HEK293T (cell line): Measurements from ENCODE around the gene FUT8.
"Not testable (repeated sequence)": the region's sequence is repeated elsewhere in the genome, so short reads cannot be mapped to it uniquely, and the experiment has no call there.

Experiments used
- CTCF ChIA-PET: fragments of 350-600 bp; formaldehyde crosslinking; extraction: SDS; loops from one replicate; lab custom pipeline; 2021; ENCODE audit warnings: antibody characterized with exemption, inconsistent platforms; lab: Yijun Ruan, JAX
- POLR2A ChIA-PET: fragments of 350-600 bp; formaldehyde crosslinking; extraction: SDS; loops from one replicate; lab custom pipeline; 2020; ENCODE audit warnings: antibody characterized with exemption, inconsistent platforms; lab: Yijun Ruan, JAX
- DNase-seq: peaks from one replicate; pipeline ENCODE4 v3.0.0; 2012; ENCODE audit warnings: mixed read lengths; ENCODE audit errors: extremely low spot score
- ARNT ChIP-seq: fragments of 450-650 bp; IDR thresholded peaks from 2 replicates; pipeline ENCODE4 v1.6.1; 2017; ENCODE audit warnings: mild to moderate bottlenecking
- BHLHE40 ChIP-seq: fragments of 450-650 bp; IDR thresholded peaks from 2 replicates; pipeline ENCODE4 v1.6.1; 2016; ENCODE audit warnings: mild to moderate bottlenecking, moderate library complexity, borderline replicate concordance
- CTBP1 ChIP-seq: fragments of 450-650 bp; IDR thresholded peaks from 2 replicates; pipeline ENCODE4 v1.6.1; 2016; ENCODE audit warnings: borderline replicate concordance
- ELF4 ChIP-seq: fragments of 450-650 bp; IDR thresholded peaks from 2 replicates; pipeline ENCODE4 v1.6.1; 2017; ENCODE audit warnings: antibody characterized with exemption
- FOXA1 ChIP-seq: fragments of 450-650 bp; IDR thresholded peaks from 2 replicates; pipeline ENCODE4 v1.6.1; 2016; ENCODE audit warnings: mild to moderate bottlenecking
- FOXK2 ChIP-seq: fragments of 450-650 bp; IDR thresholded peaks from 2 replicates; pipeline ENCODE4 v1.6.1; 2016; ENCODE audit warnings: mild to moderate bottlenecking
- FOXM1 ChIP-seq: fragments of 450-650 bp; IDR thresholded peaks from 2 replicates; pipeline ENCODE4 v1.6.1; 2017; ENCODE audit warnings: mild to moderate bottlenecking, borderline replicate concordance
- HDGF ChIP-seq: fragments of 450-650 bp; IDR thresholded peaks from 2 replicates; pipeline ENCODE4 v1.6.1; 2017; ENCODE audit warnings: antibody characterized with exemption, borderline replicate concordance
- L3MBTL2 ChIP-seq: fragments of 450-650 bp; conservative IDR thresholded peaks from 2 replicates; pipeline ENCODE4 v1.6.1; 2016; ENCODE audit warnings: mild to moderate bottlenecking
- LEF1 ChIP-seq: fragments of 450-650 bp; IDR thresholded peaks from 2 replicates; pipeline ENCODE4 v1.6.1; 2017; ENCODE audit warnings: mild to moderate bottlenecking, borderline replicate concordance
- NFRKB ChIP-seq: fragments of 450-650 bp; IDR thresholded peaks from 2 replicates; pipeline ENCODE4 v1.6.1; 2016; ENCODE audit warnings: mild to moderate bottlenecking, moderate library complexity
- SP1 ChIP-seq: fragments of 450-650 bp; IDR thresholded peaks from 2 replicates; pipeline ENCODE4 v1.6.1; 2017
- SUZ12 ChIP-seq: fragments of 450-650 bp; IDR thresholded peaks from 2 replicates; pipeline ENCODE4 v1.6.1; 2016; ENCODE audit warnings: mild to moderate bottlenecking
- TARDBP ChIP-seq: fragments of 450-650 bp; IDR thresholded peaks from 2 replicates; pipeline ENCODE4 v1.6.1; 2016
- ZNF384 ChIP-seq: fragments of 450-650 bp; IDR thresholded peaks from 2 replicates; pipeline ENCODE4 v1.6.1; 2016
- TF ChIP-seq, protein P1 (sequence below): fragments of 450-650 bp; IDR thresholded peaks from 2 replicates; pipeline ENCODE4 v1.6.1; 2016

Gene FUT8

GRCh38 chr14:65628664-65629063 lies 216.1 kb downstream of the FUT8 start:
- POLR2A ChIA-PET = no interaction called here
- TF ChIP-seq TARDBP (no peak), ARNT (no peak), SP1 (no peak), ELF4 (no peak), LEF1 (no peak), HDGF (no peak), BHLHE40 (no peak), CTBP1 (no peak), SUZ12 (no peak), NFRKB (no peak), FOXA1 (no peak)
- CTCF ChIA-PET = no interaction called here
- DNase-seq = no peak

- ChIA-PET CTCF (no interaction called here), POLR2A (no interaction called here)
- no peak for DNase-seq
- TF ChIP-seq FOXM1 (no peak), ARNT (no peak), ZNF384 (no peak), L3MBTL2 (no peak), NFRKB (no peak), CTBP1 (no peak), TARDBP (no peak), ELF4 (no peak), LEF1 (no peak), BHLHE40 (no peak), FOXA1 (no peak), FOXK2 (no peak), HDGF (no peak)
- TF ChIP-seq, protein P1, sequence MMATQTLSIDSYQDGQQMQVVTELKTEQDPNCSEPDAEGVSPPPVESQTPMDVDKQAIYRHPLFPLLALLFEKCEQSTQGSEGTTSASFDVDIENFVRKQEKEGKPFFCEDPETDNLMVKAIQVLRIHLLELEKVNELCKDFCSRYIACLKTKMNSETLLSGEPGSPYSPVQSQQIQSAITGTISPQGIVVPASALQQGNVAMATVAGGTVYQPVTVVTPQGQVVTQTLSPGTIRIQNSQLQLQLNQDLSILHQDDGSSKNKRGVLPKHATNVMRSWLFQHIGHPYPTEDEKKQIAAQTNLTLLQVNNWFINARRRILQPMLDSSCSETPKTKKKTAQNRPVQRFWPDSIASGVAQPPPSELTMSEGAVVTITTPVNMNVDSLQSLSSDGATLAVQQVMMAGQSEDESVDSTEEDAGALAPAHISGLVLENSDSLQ = no peak
These were observed 218.5 kb downstream of the FUT8 start for GRCh38 chr14:65631040-65631439.

DNA sequence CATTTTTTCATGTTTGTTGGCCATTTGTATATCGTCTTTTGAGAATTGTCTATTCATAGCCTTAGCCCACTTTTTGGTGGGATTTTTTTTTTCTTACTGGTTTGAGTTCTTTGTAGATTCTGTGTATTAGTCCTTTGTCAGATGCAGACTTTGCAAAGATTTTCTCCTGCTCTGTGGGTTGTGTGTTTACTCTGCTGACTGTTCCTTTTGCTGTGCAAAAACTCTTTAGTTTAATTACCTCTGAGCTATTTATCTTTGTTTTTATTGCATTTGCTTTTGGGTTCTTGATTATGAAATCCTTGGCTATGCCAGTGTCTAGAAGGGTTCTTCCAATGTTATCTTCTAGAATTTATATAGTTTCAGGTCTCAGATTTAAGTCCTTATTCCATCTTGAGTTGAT lies 220.0 kb downstream of the FUT8 start:
- no peak for DNase-seq
- TF ChIP-seq SUZ12 = no peak
- TF ChIP-seq ARNT = no peak
- no peak for TF ChIP-seq TARDBP
- no peak for TF ChIP-seq BHLHE40
- TF ChIP-seq FOXK2 = no peak
- no peak for TF ChIP-seq FOXA1
- no peak for TF ChIP-seq FOXM1
- TF ChIP-seq L3MBTL2 = no peak
- no peak for TF ChIP-seq LEF1
- no peak for TF ChIP-seq HDGF
- TF ChIP-seq, protein P1 = no peak
- no peak for TF ChIP-seq ZNF384
- CTCF ChIA-PET = interaction anchor here (1.0 kb wide), 1 partner anchor 13 kb away, joined by 4 read pairs; no protein-coding TSS in a partner anchor
- POLR2A ChIA-PET = no interaction called here

- POLR2A ChIA-PET, DNase-seq, CTCF ChIA-PET: not testable (repeated sequence)
These were observed 221.1 kb downstream of the FUT8 start for GRCh38 chr14:65633666-65634065.

DNA sequence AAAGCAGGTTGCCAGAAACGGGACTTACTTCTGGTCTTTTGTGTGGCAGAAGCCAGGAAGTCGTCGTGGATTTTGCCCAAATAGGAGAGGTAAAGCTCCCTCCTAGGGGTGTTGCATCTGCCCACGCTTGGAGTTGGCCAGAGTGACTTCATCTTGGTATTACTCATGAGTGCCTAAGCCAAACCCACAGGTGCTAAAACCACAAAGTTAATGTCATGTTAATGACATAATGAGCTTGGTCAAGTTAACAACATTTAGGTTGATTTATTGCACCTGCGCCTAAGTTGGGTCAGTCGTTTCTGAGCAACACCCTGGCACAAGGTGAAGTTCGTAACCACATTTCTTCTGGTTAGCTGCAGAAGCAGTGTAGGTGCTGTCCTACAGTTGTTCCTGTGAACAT lies 225.2 kb downstream of the FUT8 start:
- TF ChIP-seq TARDBP (no peak), FOXM1 (no peak), L3MBTL2 (no peak), LEF1 (no peak), ELF4 (no peak), FOXA1 (no peak)
- TF ChIP-seq, protein P1 = no peak
- no peak for DNase-seq
- ChIA-PET POLR2A (no interaction called here), CTCF (no interaction called here)

GRCh38 chr14:65639216-65639615 lies 226.7 kb downstream of the FUT8 start:
- DNase-seq = no peak
- TF ChIP-seq, protein P1 = peak; percentile 35
- TF ChIP-seq SP1 = no peak
- TF ChIP-seq ARNT = no peak
- POLR2A ChIA-PET = no interaction called here
- CTCF ChIA-PET = no interaction called here

DNA sequence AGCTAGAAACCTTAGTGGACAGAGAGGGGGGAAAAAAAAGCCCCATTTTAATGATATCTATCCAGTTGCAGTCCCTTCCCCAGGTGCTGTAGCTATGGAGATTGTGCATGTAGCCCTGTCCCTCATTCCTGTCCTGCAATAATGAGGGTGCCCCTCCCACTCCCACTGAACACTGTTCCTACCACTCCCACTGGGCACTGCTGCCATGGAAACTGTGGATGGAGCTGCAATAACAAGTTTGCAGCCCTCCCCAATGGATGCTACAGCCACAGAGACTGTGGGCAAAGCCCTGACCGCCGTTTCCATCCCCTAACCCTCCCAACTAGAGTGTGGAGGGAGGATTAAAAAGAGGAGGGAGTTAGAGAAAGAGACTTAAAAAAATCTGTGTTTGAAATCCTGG lies 238.3 kb downstream of the FUT8 start:
- TF ChIP-seq ELF4 = no peak
- ChIA-PET CTCF (no interaction called here), POLR2A (no interaction called here)
- DNase-seq = no peak
